HEK293 (cell line): ENCODE data around the gene TANGO6.

Experiments used
- GLI2 ChIP-seq: fragments of 450-650 bp; formaldehyde crosslinking; IDR thresholded peaks from 2 replicates; pipeline ENCODE4; 2017; ENCODE audit warnings: missing biosample characterization, missing genetic modification characterization, low read depth, borderline replicate concordance
- INSM2 ChIP-seq: fragments of 450-650 bp; formaldehyde crosslinking; IDR thresholded peaks from 2 replicates; pipeline ENCODE4 v1.5.1; 2016; ENCODE audit warnings: missing biosample characterization, missing genetic modification characterization
- KLF1 ChIP-seq: fragments of 450-650 bp; formaldehyde crosslinking; IDR thresholded peaks from 2 replicates; pipeline ENCODE4 v1.5.1; 2016; ENCODE audit warnings: missing biosample characterization, missing genetic modification characterization
- YY2 ChIP-seq: fragments of 450-650 bp; formaldehyde crosslinking; IDR thresholded peaks from 2 replicates; pipeline ENCODE4 v1.5.1; 2016; ENCODE audit warnings: missing biosample characterization, missing genetic modification characterization
- ZBTB1 ChIP-seq: fragments of 450-650 bp; formaldehyde crosslinking; IDR thresholded peaks from 2 replicates; pipeline ENCODE4 v1.5.1; 2016; ENCODE audit warnings: missing biosample characterization, missing genetic modification characterization
- ZNF138 ChIP-seq: fragments of 450-650 bp; formaldehyde crosslinking; IDR thresholded peaks from 2 replicates; pipeline ENCODE4 v1.5.1; 2016; ENCODE audit warnings: missing biosample characterization, missing genetic modification characterization, borderline replicate concordance
- ZNF175 ChIP-seq: fragments of 450-650 bp; formaldehyde crosslinking; IDR thresholded peaks from 2 replicates; pipeline ENCODE4 v1.5.1; 2016; ENCODE audit warnings: missing biosample characterization, missing genetic modification characterization
- ZNF2 ChIP-seq: fragments of 450-650 bp; formaldehyde crosslinking; IDR thresholded peaks from 2 replicates; pipeline ENCODE4 v1.5.1; 2016; ENCODE audit warnings: missing biosample characterization, missing genetic modification characterization
- ZNF202 ChIP-seq: fragments of 450-650 bp; formaldehyde crosslinking; IDR thresholded peaks from 2 replicates; pipeline ENCODE4 v1.5.1; 2016; ENCODE audit warnings: missing biosample characterization, missing genetic modification characterization, borderline replicate concordance
- ZNF248 ChIP-seq: fragments of 450-650 bp; formaldehyde crosslinking; IDR thresholded peaks from 2 replicates; pipeline ENCODE4 v1.5.1; 2017; ENCODE audit warnings: missing biosample characterization, missing genetic modification characterization
- ZNF292 ChIP-seq: fragments of 450-650 bp; formaldehyde crosslinking; IDR thresholded peaks from 2 replicates; pipeline ENCODE4 v1.5.1; 2016; ENCODE audit warnings: low read depth, missing biosample characterization, missing genetic modification characterization, borderline replicate concordance
- ZNF324 ChIP-seq: fragments of 450-650 bp; formaldehyde crosslinking; IDR thresholded peaks from 2 replicates; pipeline ENCODE4 v1.5.1; 2016; ENCODE audit warnings: missing biosample characterization, missing genetic modification characterization
- ZNF341 ChIP-seq: fragments of 450-650 bp; formaldehyde crosslinking; IDR thresholded peaks from 2 replicates; pipeline ENCODE4; 2016; ENCODE audit warnings: low read depth, missing biosample characterization, missing genetic modification characterization
- ZNF350 ChIP-seq: fragments of 450-650 bp; formaldehyde crosslinking; IDR thresholded peaks from 2 replicates; pipeline ENCODE4 v1.5.0; 2017; ENCODE audit warnings: missing biosample characterization, mild to moderate bottlenecking, missing genetic modification characterization
- ZNF366 ChIP-seq: fragments of 450-650 bp; formaldehyde crosslinking; conservative IDR thresholded peaks from 2 replicates; pipeline ENCODE4 v1.5.1; 2016; ENCODE audit warnings: missing biosample characterization, missing genetic modification characterization
- ZNF473 ChIP-seq: fragments of 450-650 bp; formaldehyde crosslinking; IDR thresholded peaks from 2 replicates; pipeline ENCODE4 v1.5.1; 2017; ENCODE audit warnings: missing biosample characterization, missing genetic modification characterization
- ZNF48 ChIP-seq: fragments of 450-650 bp; formaldehyde crosslinking; IDR thresholded peaks from 2 replicates; pipeline ENCODE4 v1.5.1; 2016; ENCODE audit warnings: missing biosample characterization, missing genetic modification characterization
- ZNF521 ChIP-seq: fragments of 450-650 bp; formaldehyde crosslinking; IDR thresholded peaks from 2 replicates; pipeline ENCODE4 v1.5.1; 2017; ENCODE audit warnings: missing biosample characterization, mild to moderate bottlenecking, missing genetic modification characterization
- ZNF529 ChIP-seq: fragments of 450-650 bp; formaldehyde crosslinking; IDR thresholded peaks from 2 replicates; pipeline ENCODE4 v1.5.1; 2017; ENCODE audit warnings: missing genetic modification characterization, missing biosample characterization; ENCODE audit not compliant: insufficient replicate concordance
- ZNF544 ChIP-seq: fragments of 450-650 bp; formaldehyde crosslinking; IDR thresholded peaks from 2 replicates; pipeline ENCODE4 v1.5.0; 2017; ENCODE audit warnings: missing biosample characterization, missing genetic modification characterization
- ZNF555 ChIP-seq: fragments of 450-650 bp; formaldehyde crosslinking; conservative IDR thresholded peaks from 2 replicates; pipeline ENCODE4 v1.5.1; 2017; ENCODE audit warnings: missing biosample characterization, mild to moderate bottlenecking, missing genetic modification characterization, inconsistent platforms
- ZNF624 ChIP-seq: fragments of 450-650 bp; formaldehyde crosslinking; IDR thresholded peaks from 2 replicates; pipeline ENCODE4 v1.5.1; 2017; ENCODE audit warnings: missing biosample characterization, missing genetic modification characterization
- ZNF626 ChIP-seq: fragments of 450-650 bp; sonication (Bioruptor Pico); formaldehyde crosslinking; IDR thresholded peaks from 2 replicates; pipeline ENCODE4 v1.5.1; 2018; ENCODE audit warnings: missing biosample characterization, missing genetic modification characterization, inconsistent platforms
- ZNF660 ChIP-seq: fragments of 450-650 bp; IDR thresholded peaks from 2 replicates; pipeline ENCODE4 v1.5.1; 2018; ENCODE audit warnings: missing biosample characterization, mild to moderate bottlenecking, missing genetic modification characterization
- ZNF670 ChIP-seq: fragments of 450-650 bp; formaldehyde crosslinking; IDR thresholded peaks from 2 replicates; pipeline ENCODE4 v1.5.1; 2016; ENCODE audit warnings: missing biosample characterization, missing genetic modification characterization, low read depth
- ZNF768 ChIP-seq: fragments of 450-650 bp; formaldehyde crosslinking; IDR thresholded peaks from 2 replicates; pipeline ENCODE4 v1.5.1; 2018; ENCODE audit warnings: missing biosample characterization, mild to moderate bottlenecking, missing genetic modification characterization
- ZNF830 ChIP-seq: fragments of 450-650 bp; IDR thresholded peaks from 2 replicates; pipeline ENCODE4 v1.5.0; 2018; ENCODE audit warnings: missing biosample characterization, missing genetic modification characterization, low read depth, mild to moderate bottlenecking, moderate library complexity
- TF ChIP-seq, protein P1 (sequence below): fragments of 450-650 bp; formaldehyde crosslinking; IDR thresholded peaks from 2 replicates; pipeline ENCODE4 v1.5.1; 2016; ENCODE audit warnings: missing biosample characterization, missing genetic modification characterization, borderline replicate concordance
- TF ChIP-seq, protein P2 (sequence below): fragments of 450-650 bp; formaldehyde crosslinking; IDR thresholded peaks from 2 replicates; pipeline ENCODE4 v1.5.1; 2016; ENCODE audit warnings: missing biosample characterization, missing genetic modification characterization
- TF ChIP-seq, protein P3 (sequence below): fragments of 450-650 bp; formaldehyde crosslinking; IDR thresholded peaks from 2 replicates; pipeline ENCODE4 v1.5.1; 2016; ENCODE audit warnings: missing biosample characterization, missing genetic modification characterization

The TANGO6 gene

GRCh38 chr16:69131839-69132423, 288.6 kb downstream of the TANGO6 start (continued):
- TF ChIP-seq KLF1 = peak; percentile 92
- no peak for TF ChIP-seq ZNF626
- TF ChIP-seq, protein P1, sequence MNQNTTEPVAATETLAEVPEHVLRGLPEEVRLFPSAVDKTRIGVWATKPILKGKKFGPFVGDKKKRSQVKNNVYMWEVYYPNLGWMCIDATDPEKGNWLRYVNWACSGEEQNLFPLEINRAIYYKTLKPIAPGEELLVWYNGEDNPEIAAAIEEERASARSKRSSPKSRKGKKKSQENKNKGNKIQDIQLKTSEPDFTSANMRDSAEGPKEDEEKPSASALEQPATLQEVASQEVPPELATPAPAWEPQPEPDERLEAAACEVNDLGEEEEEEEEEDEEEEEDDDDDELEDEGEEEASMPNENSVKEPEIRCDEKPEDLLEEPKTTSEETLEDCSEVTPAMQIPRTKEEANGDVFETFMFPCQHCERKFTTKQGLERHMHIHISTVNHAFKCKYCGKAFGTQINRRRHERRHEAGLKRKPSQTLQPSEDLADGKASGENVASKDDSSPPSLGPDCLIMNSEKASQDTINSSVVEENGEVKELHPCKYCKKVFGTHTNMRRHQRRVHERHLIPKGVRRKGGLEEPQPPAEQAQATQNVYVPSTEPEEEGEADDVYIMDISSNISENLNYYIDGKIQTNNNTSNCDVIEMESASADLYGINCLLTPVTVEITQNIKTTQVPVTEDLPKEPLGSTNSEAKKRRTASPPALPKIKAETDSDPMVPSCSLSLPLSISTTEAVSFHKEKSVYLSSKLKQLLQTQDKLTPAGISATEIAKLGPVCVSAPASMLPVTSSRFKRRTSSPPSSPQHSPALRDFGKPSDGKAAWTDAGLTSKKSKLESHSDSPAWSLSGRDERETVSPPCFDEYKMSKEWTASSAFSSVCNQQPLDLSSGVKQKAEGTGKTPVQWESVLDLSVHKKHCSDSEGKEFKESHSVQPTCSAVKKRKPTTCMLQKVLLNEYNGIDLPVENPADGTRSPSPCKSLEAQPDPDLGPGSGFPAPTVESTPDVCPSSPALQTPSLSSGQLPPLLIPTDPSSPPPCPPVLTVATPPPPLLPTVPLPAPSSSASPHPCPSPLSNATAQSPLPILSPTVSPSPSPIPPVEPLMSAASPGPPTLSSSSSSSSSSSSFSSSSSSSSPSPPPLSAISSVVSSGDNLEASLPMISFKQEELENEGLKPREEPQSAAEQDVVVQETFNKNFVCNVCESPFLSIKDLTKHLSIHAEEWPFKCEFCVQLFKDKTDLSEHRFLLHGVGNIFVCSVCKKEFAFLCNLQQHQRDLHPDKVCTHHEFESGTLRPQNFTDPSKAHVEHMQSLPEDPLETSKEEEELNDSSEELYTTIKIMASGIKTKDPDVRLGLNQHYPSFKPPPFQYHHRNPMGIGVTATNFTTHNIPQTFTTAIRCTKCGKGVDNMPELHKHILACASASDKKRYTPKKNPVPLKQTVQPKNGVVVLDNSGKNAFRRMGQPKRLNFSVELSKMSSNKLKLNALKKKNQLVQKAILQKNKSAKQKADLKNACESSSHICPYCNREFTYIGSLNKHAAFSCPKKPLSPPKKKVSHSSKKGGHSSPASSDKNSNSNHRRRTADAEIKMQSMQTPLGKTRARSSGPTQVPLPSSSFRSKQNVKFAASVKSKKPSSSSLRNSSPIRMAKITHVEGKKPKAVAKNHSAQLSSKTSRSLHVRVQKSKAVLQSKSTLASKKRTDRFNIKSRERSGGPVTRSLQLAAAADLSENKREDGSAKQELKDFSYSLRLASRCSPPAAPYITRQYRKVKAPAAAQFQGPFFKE (tag by site-specific recombination) = peak; percentile 87; the same call in 1 of the 2 replicates
- TF ChIP-seq ZNF366 = no peak
- TF ChIP-seq ZNF48 (tag by site-specific recombination) = no peak
- TF ChIP-seq ZNF138 (tag by site-specific recombination) = peak; percentile 87; the same call in 1 of the 2 replicates
- TF ChIP-seq ZNF555 = no peak
- TF ChIP-seq ZNF202 (tag by site-specific recombination) = no peak
- TF ChIP-seq, protein P2, sequence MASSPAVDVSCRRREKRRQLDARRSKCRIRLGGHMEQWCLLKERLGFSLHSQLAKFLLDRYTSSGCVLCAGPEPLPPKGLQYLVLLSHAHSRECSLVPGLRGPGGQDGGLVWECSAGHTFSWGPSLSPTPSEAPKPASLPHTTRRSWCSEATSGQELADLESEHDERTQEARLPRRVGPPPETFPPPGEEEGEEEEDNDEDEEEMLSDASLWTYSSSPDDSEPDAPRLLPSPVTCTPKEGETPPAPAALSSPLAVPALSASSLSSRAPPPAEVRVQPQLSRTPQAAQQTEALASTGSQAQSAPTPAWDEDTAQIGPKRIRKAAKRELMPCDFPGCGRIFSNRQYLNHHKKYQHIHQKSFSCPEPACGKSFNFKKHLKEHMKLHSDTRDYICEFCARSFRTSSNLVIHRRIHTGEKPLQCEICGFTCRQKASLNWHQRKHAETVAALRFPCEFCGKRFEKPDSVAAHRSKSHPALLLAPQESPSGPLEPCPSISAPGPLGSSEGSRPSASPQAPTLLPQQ (tag by site-specific recombination) = no peak
- TF ChIP-seq GLI2 (tag by site-specific recombination) = no peak
- no peak for TF ChIP-seq ZNF624 (tag by site-specific recombination)
- TF ChIP-seq ZNF768 = peak; percentile 19; the same call in 1 of the 2 replicates
- no peak; the same call in 1 of the 2 replicates for TF ChIP-seq ZNF2
- TF ChIP-seq, protein P3, sequence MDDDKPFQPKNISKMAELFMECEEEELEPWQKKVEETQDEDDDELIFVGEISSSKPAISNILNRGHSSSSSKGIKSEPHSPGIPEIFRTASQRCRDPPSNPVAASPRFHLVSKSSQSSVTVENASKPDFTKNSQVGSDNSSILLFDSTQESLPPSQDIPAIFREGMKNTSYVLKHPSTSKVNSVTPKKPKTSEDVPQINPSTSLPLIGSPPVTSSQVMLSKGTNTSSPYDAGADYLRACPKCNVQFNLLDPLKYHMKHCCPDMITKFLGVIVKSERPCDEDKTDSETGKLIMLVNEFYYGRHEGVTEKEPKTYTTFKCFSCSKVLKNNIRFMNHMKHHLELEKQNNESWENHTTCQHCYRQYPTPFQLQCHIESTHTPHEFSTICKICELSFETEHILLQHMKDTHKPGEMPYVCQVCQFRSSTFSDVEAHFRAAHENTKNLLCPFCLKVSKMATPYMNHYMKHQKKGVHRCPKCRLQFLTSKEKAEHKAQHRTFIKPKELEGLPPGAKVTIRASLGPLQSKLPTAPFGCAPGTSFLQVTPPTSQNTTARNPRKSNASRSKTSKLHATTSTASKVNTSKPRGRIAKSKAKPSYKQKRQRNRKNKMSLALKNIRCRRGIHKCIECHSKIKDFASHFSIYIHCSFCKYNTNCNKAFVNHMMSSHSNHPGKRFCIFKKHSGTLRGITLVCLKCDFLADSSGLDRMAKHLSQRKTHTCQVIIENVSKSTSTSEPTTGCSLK (tag by site-specific recombination) = no peak
- no peak for TF ChIP-seq ZNF529 (tag by site-specific recombination)
- 0 out of 2 replicates have a peak, but pooled peaks have one; percentile 7 for TF ChIP-seq ZNF660 (tag by site-specific recombination)
- no peak for TF ChIP-seq ZNF830
- no peak for TF ChIP-seq ZNF175 (tag by site-specific recombination)
- no peak for TF ChIP-seq ZNF670 (tag by site-specific recombination)
- no peak for TF ChIP-seq YY2
- no peak for TF ChIP-seq ZNF324 (tag by site-specific recombination)
- TF ChIP-seq ZBTB1 (tag by site-specific recombination) = no peak
- TF ChIP-seq ZNF292 = no peak
- TF ChIP-seq ZNF350 (tag by site-specific recombination) = no peak
- peak; percentile 96 for TF ChIP-seq ZNF341
- no peak for TF ChIP-seq INSM2
- TF ChIP-seq ZNF473 (tag by site-specific recombination) = no peak
- no peak for TF ChIP-seq ZNF248 (tag by site-specific recombination)
- no peak for TF ChIP-seq ZNF544 (tag by site-specific recombination)
- TF ChIP-seq ZNF521 (tag by site-specific recombination) = no peak
